RWPE1 (cell line): ENCODE measurements around the gene GAB4.

Source experiments
- CTCF ChIA-PET: fragments of 350-600 bp; sonication (Branson Sonifier 250); formaldehyde crosslinking; extraction: SDS; loops from one replicate; lab custom pipeline; 2021; lab: Yijun Ruan, JAX
- POLR2A ChIA-PET: fragments of 400-600 bp; formaldehyde crosslinking; extraction: SDS; loops from one replicate; lab custom pipeline; 2020; ENCODE audit warnings: antibody characterized with exemption; ENCODE audit not compliant: low non-redundant PET; lab: Yijun Ruan, JAX
- DNase-seq: peaks from one replicate; pipeline ENCODE4 v3.0.0; 2012; ENCODE audit warnings: low spot score
- H3K27ac ChIP-seq: fragments of 450-650 bp; 2 replicates; pipeline ENCODE4 v1.5.1; 2017
- TF ChIP-seq, protein P1 (sequence below): fragments of 450-650 bp; conservative IDR thresholded peaks from 2 replicates; pipeline ENCODE4 v1.5.1; 2017; ENCODE audit warnings: low read depth, mild to moderate bottlenecking

The GAB4 gene

GRCh38 chr22:16987822-16988221, 20.2 kb downstream of the GAB4 start:
- POLR2A ChIA-PET: no interaction called here
- CTCF ChIA-PET: no interaction called here
- no peak for DNase-seq
- H3K27ac ChIP-seq: no peak overlapping the region
- TF ChIP-seq, protein P1, sequence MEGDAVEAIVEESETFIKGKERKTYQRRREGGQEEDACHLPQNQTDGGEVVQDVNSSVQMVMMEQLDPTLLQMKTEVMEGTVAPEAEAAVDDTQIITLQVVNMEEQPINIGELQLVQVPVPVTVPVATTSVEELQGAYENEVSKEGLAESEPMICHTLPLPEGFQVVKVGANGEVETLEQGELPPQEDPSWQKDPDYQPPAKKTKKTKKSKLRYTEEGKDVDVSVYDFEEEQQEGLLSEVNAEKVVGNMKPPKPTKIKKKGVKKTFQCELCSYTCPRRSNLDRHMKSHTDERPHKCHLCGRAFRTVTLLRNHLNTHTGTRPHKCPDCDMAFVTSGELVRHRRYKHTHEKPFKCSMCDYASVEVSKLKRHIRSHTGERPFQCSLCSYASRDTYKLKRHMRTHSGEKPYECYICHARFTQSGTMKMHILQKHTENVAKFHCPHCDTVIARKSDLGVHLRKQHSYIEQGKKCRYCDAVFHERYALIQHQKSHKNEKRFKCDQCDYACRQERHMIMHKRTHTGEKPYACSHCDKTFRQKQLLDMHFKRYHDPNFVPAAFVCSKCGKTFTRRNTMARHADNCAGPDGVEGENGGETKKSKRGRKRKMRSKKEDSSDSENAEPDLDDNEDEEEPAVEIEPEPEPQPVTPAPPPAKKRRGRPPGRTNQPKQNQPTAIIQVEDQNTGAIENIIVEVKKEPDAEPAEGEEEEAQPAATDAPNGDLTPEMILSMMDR: no peak

- ChIA-PET POLR2A (no interaction called here), CTCF (interaction anchor here (0.9 kb wide), 1 partner anchor 16 kb away, joined by 3 read pairs; no protein-coding TSS in a partner anchor)
- no peak overlapping the region for H3K27ac ChIP-seq
- no peak for DNase-seq
- TF ChIP-seq, protein P1: no peak
Observed at GRCh38 chr22:16975155-16975885, 32.7 kb downstream of the GAB4 start.

DNA sequence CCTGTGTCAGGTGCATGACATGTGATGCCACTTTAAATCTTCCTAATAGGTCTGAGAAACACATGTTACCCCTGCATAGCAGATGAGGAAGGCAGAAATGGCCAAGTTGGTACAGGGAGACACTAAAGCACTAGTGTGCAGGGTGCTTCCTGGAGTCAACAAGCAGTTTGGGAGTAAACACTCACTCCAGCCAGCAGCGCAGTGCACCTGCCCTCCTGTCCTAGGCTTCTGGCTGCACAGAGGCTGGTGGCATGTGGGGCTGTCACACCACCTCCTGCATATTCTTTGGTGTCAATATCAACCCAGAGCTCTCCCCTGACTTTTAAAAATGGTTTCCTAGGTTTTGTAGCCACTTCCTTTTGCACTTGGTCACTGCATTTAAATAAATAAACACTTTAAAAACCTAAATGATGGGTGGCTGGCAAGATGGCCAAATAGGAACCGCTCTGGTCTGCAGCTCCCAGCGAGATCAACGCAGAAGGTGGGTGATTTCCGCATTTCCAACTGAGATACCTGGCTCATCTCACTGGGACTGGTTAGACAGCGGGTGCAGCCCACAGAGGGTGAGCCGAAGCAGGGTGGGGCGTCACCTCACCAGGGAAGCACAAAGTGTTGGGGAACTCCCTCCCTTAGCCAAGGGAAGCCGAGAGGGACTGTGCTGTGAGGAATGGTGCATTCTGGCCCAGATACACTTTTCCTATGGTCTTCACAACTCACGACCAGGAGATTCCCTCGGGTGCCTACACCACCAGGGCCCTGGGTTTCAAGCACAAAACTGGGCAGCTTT, 33.5 kb downstream of the GAB4 start:
- TF ChIP-seq, protein P1: no peak
- no peak overlapping the region for H3K27ac ChIP-seq
- ChIA-PET POLR2A (no interaction called here), CTCF (no interaction called here)
- DNase-seq: no peak

GRCh38 chr22:16973591-16974297, 34.3 kb downstream of the GAB4 start:
- CTCF ChIA-PET: no interaction called here
- POLR2A ChIA-PET: no interaction called here
- TF ChIP-seq, protein P1: no peak
- DNase-seq: no peak
- no peak overlapping the region for H3K27ac ChIP-seq

- no peak for DNase-seq
- TF ChIP-seq, protein P1: no peak
- CTCF ChIA-PET: no interaction called here
- H3K27ac ChIP-seq: no peak overlapping the region
- POLR2A ChIA-PET: no interaction called here
Observed at GRCh38 chr22:16972311-16972710, 35.7 kb downstream of the GAB4 start.

DNA sequence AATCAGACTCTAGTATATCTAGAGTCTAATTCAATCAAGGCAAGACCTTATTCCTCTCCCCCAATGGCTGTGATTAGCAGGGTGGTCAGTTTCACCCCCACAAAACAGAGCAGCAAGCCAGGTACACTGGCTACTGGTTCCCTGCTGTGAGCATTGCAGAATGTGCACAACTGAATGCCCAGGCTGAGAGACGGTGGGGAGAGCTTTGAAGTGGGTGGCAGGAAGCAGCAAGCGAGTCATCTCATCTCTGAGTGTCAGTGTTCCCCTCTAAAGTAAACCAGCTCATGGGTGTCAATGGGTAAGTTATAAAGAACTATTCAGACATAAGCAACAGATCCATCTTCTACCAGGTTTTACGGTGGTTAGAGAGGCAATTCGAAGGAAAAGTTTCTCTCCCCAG, 37.6 kb downstream of the GAB4 start:
- ChIA-PET POLR2A (no interaction called here), CTCF (no interaction called here)
- TF ChIP-seq, protein P1: no peak
- H3K27ac ChIP-seq: no peak overlapping the region
- DNase-seq: no peak
